Measurements from ENCODE around the gene PEF1.

DNA sequence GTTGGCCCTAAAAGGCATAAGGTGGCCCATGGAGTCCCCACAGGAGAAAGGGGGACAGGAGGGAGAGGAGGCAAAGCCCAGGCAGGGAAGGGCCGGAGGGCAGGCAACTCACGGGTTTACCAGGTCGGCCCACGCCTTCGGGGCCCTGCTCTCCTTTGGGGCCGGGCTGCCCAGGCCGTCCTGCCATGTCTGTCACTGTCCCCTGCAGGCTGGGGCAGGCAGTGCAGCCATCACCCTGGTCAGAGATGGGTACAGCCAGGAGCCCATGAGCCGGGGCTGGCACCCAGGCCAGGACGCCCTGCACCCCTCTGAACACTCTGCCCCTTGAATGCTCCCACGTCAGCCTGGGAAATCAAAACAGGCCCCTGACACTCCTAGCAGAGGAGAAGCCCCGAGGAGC, 39.3 kb upstream of the PEF1 start:
- TF ChIP-seq FOXA1 (IDR thresholded peaks at IDR 0.05) (no peak), CTBP1 (IDR thresholded peaks at IDR 0.05; ENCODE audit: borderline replicate concordance) (no peak), ELF4 (IDR thresholded peaks at IDR 0.05) (no peak), FOXM1 (IDR thresholded peaks at IDR 0.05; ENCODE audit: borderline replicate concordance) (no peak)
